ENCODE results near the gene BNIP5. TPM values are rescaled to one million over a fixed set of nuclear protein-coding genes. Genes with fewer than 3 reads are reported as not detected.

The BNIP5 gene
- total and polyA plus RNA-seq, 4 donors, result not detected

- peaks cover 0 to 10% (median 3%) of the 10 kb centered on the region in 4 donors for H3K27me3 ChIP-seq (ENCODE audit: control insufficient read depth in 4 of 4, insufficient read depth in 4 of 4, low read length in 3 of 4)
- H3K9ac ChIP-seq (ENCODE audit: low read depth in 1 of 2, low read length in 2 of 2), result no peak overlapping the region
- no peaks in the 10 kb centered on the region for H3K36me3 ChIP-seq (ENCODE audit: control insufficient read depth in 4 of 4, insufficient read depth in 3 of 4, low read depth in 1 of 4, low read length in 3 of 4)
- no peak overlapping the region for H3K4me3 ChIP-seq (ENCODE audit: low read depth in 1 of 3, low read length in 3 of 3)
- no peak overlapping the region for H3K27ac ChIP-seq (ENCODE audit: low read depth in 1 of 2, low read length in 2 of 2)
- H3K9me3 ChIP-seq (ENCODE audit: control insufficient read depth in 4 of 4, low read length in 3 of 4), result peaks cover 0 to 3% (median 0%) of the 10 kb centered on the region in 4 donors
- DNase-seq (ENCODE audit: low spot score), result no peak
- no peaks in the 10 kb centered on the region for H3K4me1 ChIP-seq (ENCODE audit: control insufficient read depth in 4 of 4, insufficient read depth in 4 of 4, low read length in 3 of 4)
- 17% methylated on average over 26 of the region's 26 CpGs for WGBS
- no peak for TF ChIP-seq RAD21 (IDR thresholded peaks at IDR 0.05)
- TF ChIP-seq REST (IDR thresholded peaks at IDR 0.05), result no peak
- no peak for TF ChIP-seq JUND (IDR thresholded peaks at IDR 0.05)
- no peak for TF ChIP-seq ATF3 (IDR thresholded peaks at IDR 0.05)
- no peak for TF ChIP-seq RXRA (IDR thresholded peaks at IDR 0.05)
- TF ChIP-seq CTCF (IDR thresholded peaks at IDR 0.05; ENCODE audit: low read depth, low read length, missing input control), result no peak
- no peak for TF ChIP-seq HNF4G (IDR thresholded peaks at IDR 0.05)
- no peak for TF ChIP-seq FOXA2 (IDR thresholded peaks at IDR 0.05)
- no peak for TF ChIP-seq SP1 (IDR thresholded peaks at IDR 0.05)
- TF ChIP-seq FOXA1 (IDR thresholded peaks at IDR 0.05), result no peak
- TF ChIP-seq NR2F2 (IDR thresholded peaks at IDR 0.05), result no peak
- TF ChIP-seq EGR1 (IDR thresholded peaks at IDR 0.05; ENCODE audit: low read depth in 2 of 2), result no peak
- no peak for TF ChIP-seq ZBTB33 (IDR thresholded peaks at IDR 0.05)
- TF ChIP-seq YY1 (IDR thresholded peaks at IDR 0.05), result no peak
- TF ChIP-seq HNF4A (conservative IDR thresholded peaks at IDR 0.05), result no peak
- no peak for TF ChIP-seq MAX (IDR thresholded peaks at IDR 0.05)
Measured at GRCh38 chr6:36285187-36285671, 51.5 kb downstream of the BNIP5 start.

GRCh38 chr6:36284359-36284758 lies 52.3 kb downstream of the BNIP5 start:
- Histone ChIP-seq H3K36me3 (ENCODE audit: control insufficient read depth in 4 of 4, insufficient read depth in 3 of 4, low read depth in 1 of 4, low read length in 3 of 4) (no peaks in the 10 kb centered on the region), H3K4me3 (ENCODE audit: low read depth in 1 of 3, low read length in 3 of 3) (no peak overlapping the region), H3K9me3 (ENCODE audit: control insufficient read depth in 4 of 4, low read length in 3 of 4) (peaks cover 0 to 3% (median 0%) of the 10 kb centered on the region in 4 donors), H3K27me3 (ENCODE audit: control insufficient read depth in 4 of 4, insufficient read depth in 4 of 4, low read length in 3 of 4) (peaks cover 0 to 10% (median 3%) of the 10 kb centered on the region in 4 donors), H3K27ac (ENCODE audit: low read depth in 1 of 2, low read length in 2 of 2) (no peak overlapping the region), H3K9ac (ENCODE audit: low read depth in 1 of 2, low read length in 2 of 2) (no peak overlapping the region), H3K4me1 (ENCODE audit: control insufficient read depth in 4 of 4, insufficient read depth in 4 of 4, low read length in 3 of 4) (no peaks in the 10 kb centered on the region)
- 98% methylated on average over 1 of the region's 1 CpG for WGBS
- DNase-seq (ENCODE audit: low spot score), result no peak
- TF ChIP-seq YY1 (IDR thresholded peaks at IDR 0.05) (no peak), HNF4G (IDR thresholded peaks at IDR 0.05) (no peak), FOXA2 (IDR thresholded peaks at IDR 0.05) (no peak), SP1 (IDR thresholded peaks at IDR 0.05) (no peak), FOXA1 (IDR thresholded peaks at IDR 0.05) (no peak), ATF3 (IDR thresholded peaks at IDR 0.05) (no peak), ZBTB33 (IDR thresholded peaks at IDR 0.05) (no peak), TAF1 (conservative IDR thresholded peaks at IDR 0.05) (no peak), JUND (IDR thresholded peaks at IDR 0.05) (no peak), RXRA (IDR thresholded peaks at IDR 0.05) (no peak), MAX (IDR thresholded peaks at IDR 0.05) (no peak), REST (IDR thresholded peaks at IDR 0.05) (no peak)

All from liver (tissue), 9 donors.